HepG2 (cell line): ENCODE measurements around the gene MESD. TPM values are rescaled to one million over a fixed set of nuclear protein-coding genes. Genes with fewer than 3 reads are reported as not detected.

Experiments
- ATAC-seq: fragments of 200-7000 bp; cut with Tn5 transposase; 3 replicates; pipeline ENCODE4 v1.9.1; 2020; ENCODE audit warnings: mild to moderate bottlenecking, moderate library complexity
- BruUV-seq: library from RNA; stranded (reverse); fragments of 400-500 nt; replicated peaks from 2 replicates; lab custom pipeline; 2021; lab: Mats Ljungman, UMichigan
- CTCF ChIA-PET: fragments of 300-600 bp; formaldehyde crosslinking; extraction: SDS; loops from one replicate; lab custom pipeline; 2021; ENCODE audit warnings: low total read pairs, inconsistent platforms, low intra/inter-chr PET ratio; lab: Yijun Ruan, JAX
- POLR2A ChIA-PET: fragments of 350-600 bp; sonication (Branson Sonifier 250); formaldehyde crosslinking; loops from one replicate; lab custom pipeline; 2020; ENCODE audit warnings: antibody characterized with exemption, inconsistent platforms; lab: Yijun Ruan, JAX
- DNase-seq: peaks from one replicate; pipeline ENCODE4 v3.0.0-alpha.2; 2015; ENCODE audit warnings: low spot score
- FAIRE-seq: peaks from 3 replicates; lab custom pipeline; 2011; peaks lifted over from hg19 to GRCh38; lab: Jason Lieb, UNC
- H2AFZ ChIP-seq: one replicate; pipeline ENCODE4 v1.6.1; 2011; ENCODE audit warnings: low read length, inconsistent platforms
- H3K27ac ChIP-seq: fragments of 300-600 bp; 3 replicates; pipeline ENCODE4 v1.8.0; 2011; ENCODE audit warnings: mixed run types, mild to moderate bottlenecking, mixed read lengths, low read length, inconsistent platforms; ENCODE audit not compliant: insufficient read depth; ENCODE audit errors: extremely low read length
- H3K27me3 ChIP-seq, 2 experiments: fragments of 200-600 bp in 1 of 2; 2 replicates in 1 of 2; 3 replicates in 1 of 2; pipeline versions ENCODE4 v1.6.0 to v1.8.0; 2011; ENCODE audit warnings: low read length in 2 of 2, mild to moderate bottlenecking in 2 of 2, moderate library complexity in 2 of 2, inconsistent platforms in 1 of 2; ENCODE audit not compliant: insufficient read depth in 2 of 2, control insufficient read depth in 1 of 2
- H3K36me3 ChIP-seq, 2 experiments: fragments of 200-600 bp in 1 of 2; replicated peaks in 1 of 2; 2 replicates in 1 of 2; 3 replicates in 1 of 2; pipeline versions ENCODE4 v1.5.1 to v1.8.0; 2011; ENCODE audit warnings: low read length in 2 of 2, inconsistent platforms in 1 of 2; ENCODE audit not compliant: insufficient read depth in 2 of 2, control insufficient read depth in 1 of 2
- H3K4me1 ChIP-seq: 2 replicates; pipeline ENCODE4 v1.5.1; 2012; ENCODE audit warnings: low read length, inconsistent platforms; ENCODE audit not compliant: insufficient read depth
- H3K4me2 ChIP-seq: 2 replicates; pipeline ENCODE4 v1.6.0; 2011; ENCODE audit warnings: low read depth, low read length, inconsistent platforms
- H3K4me3 ChIP-seq, 3 experiments: fragments of 200-600 bp in 1 of 3; sonication (generic), shearing (Covaris generic) in 1 of 3; replicated peaks in 1 of 3; 2 replicates each; pipeline ENCODE4 v1.5.1; 2011 to 2016; ENCODE audit warnings: low read length in 3 of 3, inconsistent platforms in 2 of 3, low read depth in 2 of 3, mild to moderate bottlenecking in 2 of 3, control low read depth in 1 of 3, mixed read lengths in 1 of 3; ENCODE audit not compliant: insufficient read depth in 1 of 3
- H3K79me2 ChIP-seq: one replicate; pipeline ENCODE4 v1.6.1; 2011; ENCODE audit warnings: low read length, inconsistent platforms; ENCODE audit not compliant: insufficient read depth
- H3K9ac ChIP-seq: 2 replicates; pipeline ENCODE4 v1.6.0; 2011; ENCODE audit warnings: mild to moderate bottlenecking, low read depth, low read length, inconsistent platforms; ENCODE audit not compliant: insufficient read depth
- H3K9me3 ChIP-seq: 2 replicates; pipeline ENCODE4 v1.5.1; 2012; ENCODE audit warnings: mild to moderate bottlenecking, low read length
- H4K20me1 ChIP-seq: 2 replicates; pipeline ENCODE4 v1.6.0; 2011; ENCODE audit warnings: inconsistent platforms, mild to moderate bottlenecking, low read length, moderate library complexity; ENCODE audit not compliant: insufficient read depth
- EHMT2 ChIP-seq: fragments of 200-600 bp; sonication (generic); IDR thresholded peaks from 2 replicates; pipeline ENCODE4 v1.7.0; 2017; ENCODE audit warnings: antibody characterized with exemption, low read depth, low read length, borderline replicate concordance
- ELF3 ChIP-seq: IDR thresholded peaks from 2 replicates; pipeline ENCODE4 v1.6.1; 2016; ENCODE audit warnings: missing genetic modification reagents, missing compliant biosample characterization
- HHEX ChIP-seq: IDR thresholded peaks from 2 replicates; pipeline ENCODE4 v1.6.1; 2016; ENCODE audit warnings: control low read depth
- IRF1 ChIP-seq: sonication (generic); formaldehyde crosslinking; IDR thresholded peaks from 2 replicates; pipeline ENCODE4 v1.4.0; 2020; ENCODE audit warnings: low read depth, mild to moderate bottlenecking, missing genetic modification reagents
- JUN ChIP-seq: sonication (generic); formaldehyde crosslinking; IDR thresholded peaks from 2 replicates; pipeline ENCODE4 v1.4.0; 2020; ENCODE audit warnings: mild to moderate bottlenecking, missing genetic modification reagents
- PRMT3 ChIP-seq: sonication (generic); formaldehyde crosslinking; IDR thresholded peaks from 2 replicates; pipeline ENCODE4 v1.8.1; 2022; ENCODE audit warnings: low read depth, mild to moderate bottlenecking, moderate library complexity, missing genetic modification reagents, borderline replicate concordance
- SAP130 ChIP-seq: IDR thresholded peaks from 2 replicates; pipeline ENCODE4 v1.6.1; 2016; ENCODE audit warnings: low read depth
- SMC3 ChIP-seq: IDR thresholded peaks from 2 replicates; pipeline ENCODE4 v1.6.1; 2011; ENCODE audit warnings: low read length, improper control_type of control experiment
- STAG1 ChIP-seq: sonication (generic); formaldehyde crosslinking; IDR thresholded peaks from 2 replicates; pipeline ENCODE4 v1.4.0; 2020; ENCODE audit warnings: missing genetic modification reagents
- XRCC5 ChIP-seq: fragments of 200-400 bp; formaldehyde crosslinking; optimal IDR thresholded peaks from 2 replicates; pipeline ENCODE3; 2017; ENCODE audit warnings: mild to moderate bottlenecking, low read length
- ZBTB1 ChIP-seq: sonication (generic); formaldehyde crosslinking; IDR thresholded peaks from 2 replicates; pipeline ENCODE4 v1.4.0; 2020; ENCODE audit warnings: missing genetic modification reagents, borderline replicate concordance
- ZBTB42 ChIP-seq: sonication (generic); formaldehyde crosslinking; IDR thresholded peaks from 2 replicates; pipeline ENCODE4 v1.5.0; 2020; ENCODE audit warnings: mild to moderate bottlenecking, missing genetic modification reagents
- ZKSCAN8 ChIP-seq: IDR thresholded peaks from 2 replicates; pipeline ENCODE4 v1.6.1; 2016; ENCODE audit warnings: borderline replicate concordance, missing genetic modification reagents, missing compliant biosample characterization
- ZNF614 ChIP-seq: IDR thresholded peaks from 2 replicates; pipeline ENCODE4 v1.6.1; 2018; ENCODE audit warnings: missing biosample characterization, missing genetic modification reagents, inconsistent platforms, borderline replicate concordance
- ZNF703 ChIP-seq: sonication (generic); formaldehyde crosslinking; IDR thresholded peaks from 2 replicates; pipeline ENCODE4 v1.5.1; 2020; ENCODE audit warnings: missing genetic modification reagents, mild to moderate bottlenecking, moderate library complexity, borderline replicate concordance
- ZNF792 ChIP-seq: IDR thresholded peaks from 2 replicates; pipeline ENCODE4 v1.6.1; 2016
- WGBS: methylation state at CpG from one replicate; pipeline ENCODE4 v1.1.6; 2017; ENCODE audit warnings: low lambda C conversion rate; 5-methylcytosine and 5-hydroxymethylcytosine counted together
- in situ Hi-C: cut with HindIII; loops from 2 replicates; pipeline ENCODE4 v1.10.0; 2017; ENCODE audit warnings: low pct_unique_long_range_greater_than_20kb; ENCODE audit not compliant: extremely low pct_ligation_motif_present
- intact Hi-C: fragments of 100-400 bp; cut with micrococcal nuclease; formaldehyde crosslinking; loops from one replicate; pipeline ENCODE4 v1.10.0; 2022; ENCODE audit not compliant: unreplicated experiment
- polyA plus RNA-seq, 8 experiments: library from polyadenylated mRNA; depleted of rRNA in 3 of 8; stranded (reverse) in 7 of 8; unstranded in 1 of 8; fragments of >200 nt; fragmentation: Illumina TruSeq in 4 of 8; extraction: Trizol in 4 of 8; gene quantifications; 2 replicates each; pipeline versions ENCODE4 v1.2.1 to v1.2.3, GENCODE V29; 2011 to 2016; ENCODE audit warnings: low read depth in 4 of 8, missing spikeins in 1 of 8, mixed read lengths in 1 of 8; ENCODE audit not compliant: insufficient read depth in 1 of 8
- total RNA-seq, 5 experiments: library from RNA; depleted of rRNA; stranded (reverse); fragments of >200 nt; fragmentation: Illumina TruSeq; extraction: Trizol; gene quantifications; 2 replicates each; pipeline ENCODE4 v1.2.3, GENCODE V29; 2016; ENCODE audit warnings: low read depth in 1 of 5

MESD gene
- total and polyA plus RNA-seq, 2 of the 13 experiments (the other 11 are each of a cell fraction or from before 2014, with no cell fraction given), result 18.0 to 46.2 TPM

- TF ChIP-seq PRMT3 (CRISPR knock-in tag) (no peak), ZBTB1 (CRISPR knock-in tag) (no peak), HHEX (no peak), ZNF703 (CRISPR knock-in tag) (no peak), ZKSCAN8 (no peak), ZBTB42 (CRISPR knock-in tag) (no peak), STAG1 (peak; percentile 91), SMC3 (peak; percentile 90), ZNF614 (CRISPR knock-in tag) (no peak), SAP130 (CRISPR knock-in tag) (0 out of 2 replicates have a peak, but pooled peaks have one; percentile 14), ZNF792 (CRISPR knock-in tag) (no peak), ELF3 (CRISPR knock-in tag) (0 out of 2 replicates have a peak, but pooled peaks have one; percentile 27), IRF1 (CRISPR knock-in tag) (no peak)
Observed at GRCh38 chr15:80970018-80970657, 19.5 kb downstream of the MESD start (continued).

GRCh38 chr15:80969316-80969715 lies 20.3 kb downstream of the MESD start:
- in situ Hi-C loops, result loop anchor here (25.0 kb wide), 1 partner anchor 507 kb away; no protein-coding TSS in a partner anchor
- DNase-seq, result no peak
- POLR2A ChIA-PET, result interaction anchor here (1.0 to 1.6 kb wide), 2 partner anchors 130 to 190 kb away, joined by 3 to 5 read pairs; partner anchors contain the start of gene CEMIP

More at GRCh38 chr15:80969316-80969715, 20.3 kb downstream of the MESD start:
- no peak overlapping the region for H3K9ac ChIP-seq
- no peaks in the 10 kb centered on the region for H3K36me3 ChIP-seq
- CTCF ChIA-PET, result interaction anchor here (1.2 to 2.2 kb wide), 6 partner anchors 134 to 513 kb away, joined by 3 to 28 read pairs (median 6); partner anchors contain the start of gene CEMIP
- TF ChIP-seq JUN (CRISPR knock-in tag) (no peak), EHMT2 (no peak), ZBTB1 (CRISPR knock-in tag) (no peak), XRCC5 (no peak), ZBTB42 (CRISPR knock-in tag) (no peak)
- H2AFZ ChIP-seq, result no peak overlapping the region
- H3K4me1 ChIP-seq, result no peaks in the 10 kb centered on the region
- no peaks in the 10 kb centered on the region for H3K79me2 ChIP-seq
- H3K27ac ChIP-seq, result no peak overlapping the region
- ATAC-seq (no peak), FAIRE-seq (no peak)
- H3K4me2 ChIP-seq, result no peak overlapping the region
- H3K4me3 ChIP-seq, result no peak overlapping the region
- BruUV-seq, result no TSS peak
- H3K9me3 ChIP-seq, result no peaks in the 10 kb centered on the region
- no peaks in the 10 kb centered on the region for H3K27me3 ChIP-seq
- H4K20me1 ChIP-seq, result no peaks in the 10 kb centered on the region
- WGBS, result 90% methylated on average over 7 of the region's 7 CpGs
- intact Hi-C loops, result no loop called here
